Measurements from ENCODE around the gene KDM1A.

- TF ChIP-seq POLR2A (IDR thresholded peaks at IDR 0.05; ENCODE audit: low read depth, low read length), result no peak
- TF ChIP-seq POLR2AphosphoS5 (IDR thresholded peaks at IDR 0.05; ENCODE audit: low read depth, low read length), result no peak
Observed at GRCh38 chr1:23101101-23101827, 82.0 kb downstream of the KDM1A start.

Measured in GM12891 (cell line).